Heart right ventricle (tissue), 16 donors: Measurements from ENCODE around the gene TMEM255B. TPM values are rescaled to one million over a fixed set of nuclear protein-coding genes. Genes with fewer than 3 reads are reported as not detected.
A peak's percentile ranks its signal among the peaks of the same experiment; 100 is the strongest.

ENCODE experiments used
- ATAC-seq, 8 donors: fragments of 200-7000 bp; cut with Tn5 transposase; one replicate each; pipeline ENCODE4 v1.9.1; 2020; ENCODE audit warnings: mild to moderate bottlenecking in 8 of 8, moderate library complexity in 8 of 8, moderate number of reproducible peaks in 1 of 8
- DNase-seq, 2 donors: peaks; one replicate each; pipeline ENCODE4 v3.0.0-alpha.2; 2020
- H3K27ac ChIP-seq, 10 donors: fragments of 200-600 bp; sonication (generic) in 2 of 10; one replicate each; pipeline versions ENCODE4 v1.5.0 to v1.8.0; 2020 to 2022; ENCODE audit warnings: mild to moderate bottlenecking in 3 of 10
- H3K27me3 ChIP-seq, 7 donors: fragments of 200-600 bp; one replicate each; pipeline ENCODE4 v1.8.0; 2021 to 2022; ENCODE audit warnings: mild to moderate bottlenecking in 2 of 7
- H3K36me3 ChIP-seq, 9 donors: fragments of 200-600 bp; sonication (generic) in 1 of 9; one replicate each; pipeline versions ENCODE4 v1.5.0 to v1.8.0; 2020 to 2022; ENCODE audit warnings: mild to moderate bottlenecking in 2 of 9
- H3K4me1 ChIP-seq, 9 donors: fragments of 200-600 bp; sonication (generic) in 1 of 9; one replicate each; pipeline versions ENCODE4 v1.5.0 to v1.8.0; 2020 to 2022; ENCODE audit warnings: mild to moderate bottlenecking in 4 of 9
- H3K4me3 ChIP-seq, 10 donors: fragments of 200-600 bp; sonication (generic) in 2 of 10; one replicate each; pipeline versions ENCODE4 v1.5.0 to v1.8.0; 2020 to 2022; ENCODE audit warnings: mild to moderate bottlenecking in 7 of 10, moderate library complexity in 2 of 10
- H3K9me3 ChIP-seq, 11 donors: fragments of 200-600 bp in 10 of 11; sonication (generic) in 2 of 11; one replicate each; pipeline versions ENCODE4 v1.5.0 to v1.8.0; 2013 to 2022; ENCODE audit warnings: mild to moderate bottlenecking in 2 of 11, control low read depth in 1 of 11, moderate library complexity in 1 of 11
- WGBS, 2 donors: extraction: QIAGEN DNeasy Blood & Tissue Kit; methylation state at CpG; one replicate each; pipeline ENCODE4 v1.1.7; 2013; ENCODE audit warnings: inconsistent platforms in 1 of 2; 5-methylcytosine and 5-hydroxymethylcytosine counted together
- intact Hi-C, 10 donors: fragments of 100-400 bp; cut with DNase I; formaldehyde crosslinking; loops; one replicate each; pipeline versions ENCODE4 v1.11.1 to v1.14.2; 2022
- polyA plus RNA-seq, 2 donors: library from polyadenylated mRNA; stranded (reverse); fragments of 200-250 nt; gene quantifications; one replicate each; pipeline ENCODE4 v1.2.3, GENCODE V29; 2013
- total RNA-seq, 10 donors: library from RNA; stranded (reverse); fragmentation: NEBNext Ultra II Directional in 3 of 10; extraction: Animal tissue kit (Norgen Biotek cat#: 25700) in 3 of 10; gene quantifications; one replicate each; pipeline versions ENCODE4 v1.2.1 to v1.2.4, GENCODE V29; 2021 to 2023
- TF ChIP-seq, protein P1 (sequence below), 9 donors: fragments of 200-600 bp; sonication (generic) in 2 of 9; IDR thresholded peaks; one replicate each; pipeline versions ENCODE4 v1.5.0 to v1.8.0; 2021 to 2022; ENCODE audit warnings: antibody characterized with exemption in 9 of 9, mild to moderate bottlenecking in 5 of 9, moderate library complexity in 1 of 9
- donor health status: Arrhythmogenic right ventricular cardiomyopathy.
- donor health status: ischemic (EF 13 %, LVEDD 7.1; RV severe dilation, severe dysfunction).
- donor health status: healthy with polysubstance abuse.
- donor health status: DM: no; HTN: yes; CAD: no.
- donor health status: DM: no; HTN: no; CAD: no.
- donor health status: ischemic (EF 25% LVEDD 6.9; RV normal size, moderate dysfunction).
- donor health status: ischemic (EF 25% LVEDD 5.7; RV mildly dilated, moderate dysfunction).
- donor health status: healthy.
- donor health status: DM: yes; HTN: yes; CAD: no.
- donor health status: Ischemic cardiomyopathy.
- donor health status: ischemic (EF 35%, LVEDD 5.7; RV mildly dilated, moderate dysfunction).
- donor health status: nonischemic (EF 11% LVEDD 7.7; RV severe dilation, severe dysfunction).
- donor health status: DM: yes; HTN: yes; CAD: no.
- donor health status: PGD.
- donor health status: ischemic (EF 29% LVEDD 5.4; RV normal size, mild dysfunction).
- donor health status: nonischemic (EF 23%, LVEDD 6.1; RV moderate dilation, normal function).

The TMEM255B gene
- total and polyA plus RNA-seq, 12 donors, result 2.4 to 12.9 (median 6.3) TPM

DNA sequence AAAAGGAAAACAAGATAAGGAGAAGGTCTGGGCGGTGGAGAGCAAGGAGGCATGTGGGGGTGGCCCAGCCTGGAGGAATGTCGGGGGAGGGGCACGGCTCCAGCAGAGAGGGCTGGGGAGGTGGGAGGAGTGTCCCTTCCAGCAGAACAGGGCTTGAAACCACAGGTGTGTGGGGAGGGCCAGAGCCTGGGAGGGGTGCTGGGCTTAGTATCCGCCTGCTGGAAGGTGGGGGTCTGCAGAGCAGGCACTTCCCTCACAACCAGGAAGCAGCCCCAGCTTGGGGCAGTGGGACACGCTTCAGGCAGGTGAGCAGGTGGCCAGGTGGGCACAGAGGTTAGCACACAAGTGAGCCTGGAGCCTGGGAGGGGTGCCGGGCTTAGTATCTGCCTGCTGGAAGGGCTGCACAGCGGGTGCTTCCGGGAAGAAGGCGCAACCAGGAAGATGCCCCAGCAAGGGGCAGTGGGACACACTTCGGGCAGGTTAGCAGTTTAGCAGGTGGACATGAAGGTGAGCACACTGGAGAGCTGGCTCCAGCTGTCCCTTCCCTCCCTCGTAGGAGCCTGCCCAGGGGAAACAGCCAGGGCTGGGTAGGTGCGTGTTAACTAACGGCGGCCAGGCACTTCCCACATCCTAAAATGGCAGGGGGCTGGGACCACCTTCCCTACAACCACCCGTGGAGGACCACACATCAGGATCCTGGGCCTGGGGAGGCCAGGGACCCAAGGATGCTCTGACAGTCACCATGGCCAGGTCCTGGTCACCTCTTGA, 101.8 kb downstream of the TMEM255B start:
- H3K27me3 ChIP-seq, result peaks cover 0 to 31% (median 0%) of the 10 kb centered on the region in 7 donors
- intact Hi-C loops, result loop anchor here in 5 of 10 donors (5.0 kb wide), 3 partner anchors 39 to 86 kb away; no protein-coding TSS in a partner anchor
- peak overlapping the region in 1 of 10 donors; percentile 89 for H3K4me3 ChIP-seq
- H3K4me1 ChIP-seq, result peaks cover 29 to 80% (median 65%) of the 10 kb centered on the region in 9 donors
- DNase-seq, result peak in 1 of 2 donors; percentile 16
- no peaks in the 10 kb centered on the region for H3K9me3 ChIP-seq
- ATAC-seq, result peak in 1 of 8 donors; percentile 6
- TF ChIP-seq, protein P1, sequence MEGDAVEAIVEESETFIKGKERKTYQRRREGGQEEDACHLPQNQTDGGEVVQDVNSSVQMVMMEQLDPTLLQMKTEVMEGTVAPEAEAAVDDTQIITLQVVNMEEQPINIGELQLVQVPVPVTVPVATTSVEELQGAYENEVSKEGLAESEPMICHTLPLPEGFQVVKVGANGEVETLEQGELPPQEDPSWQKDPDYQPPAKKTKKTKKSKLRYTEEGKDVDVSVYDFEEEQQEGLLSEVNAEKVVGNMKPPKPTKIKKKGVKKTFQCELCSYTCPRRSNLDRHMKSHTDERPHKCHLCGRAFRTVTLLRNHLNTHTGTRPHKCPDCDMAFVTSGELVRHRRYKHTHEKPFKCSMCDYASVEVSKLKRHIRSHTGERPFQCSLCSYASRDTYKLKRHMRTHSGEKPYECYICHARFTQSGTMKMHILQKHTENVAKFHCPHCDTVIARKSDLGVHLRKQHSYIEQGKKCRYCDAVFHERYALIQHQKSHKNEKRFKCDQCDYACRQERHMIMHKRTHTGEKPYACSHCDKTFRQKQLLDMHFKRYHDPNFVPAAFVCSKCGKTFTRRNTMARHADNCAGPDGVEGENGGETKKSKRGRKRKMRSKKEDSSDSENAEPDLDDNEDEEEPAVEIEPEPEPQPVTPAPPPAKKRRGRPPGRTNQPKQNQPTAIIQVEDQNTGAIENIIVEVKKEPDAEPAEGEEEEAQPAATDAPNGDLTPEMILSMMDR (IDR thresholded peaks at IDR 0.05), result no peak
- WGBS, 2 donors, result 60 to 67% methylated on average over 15 of the region's 15 CpGs
- peaks cover 0 to 32% (median 0%) of the 10 kb centered on the region in 9 donors for H3K36me3 ChIP-seq
- H3K27ac ChIP-seq, result peak overlapping the region in 7 of 10 donors; percentile 10 to 99 (median 46)

DNA sequence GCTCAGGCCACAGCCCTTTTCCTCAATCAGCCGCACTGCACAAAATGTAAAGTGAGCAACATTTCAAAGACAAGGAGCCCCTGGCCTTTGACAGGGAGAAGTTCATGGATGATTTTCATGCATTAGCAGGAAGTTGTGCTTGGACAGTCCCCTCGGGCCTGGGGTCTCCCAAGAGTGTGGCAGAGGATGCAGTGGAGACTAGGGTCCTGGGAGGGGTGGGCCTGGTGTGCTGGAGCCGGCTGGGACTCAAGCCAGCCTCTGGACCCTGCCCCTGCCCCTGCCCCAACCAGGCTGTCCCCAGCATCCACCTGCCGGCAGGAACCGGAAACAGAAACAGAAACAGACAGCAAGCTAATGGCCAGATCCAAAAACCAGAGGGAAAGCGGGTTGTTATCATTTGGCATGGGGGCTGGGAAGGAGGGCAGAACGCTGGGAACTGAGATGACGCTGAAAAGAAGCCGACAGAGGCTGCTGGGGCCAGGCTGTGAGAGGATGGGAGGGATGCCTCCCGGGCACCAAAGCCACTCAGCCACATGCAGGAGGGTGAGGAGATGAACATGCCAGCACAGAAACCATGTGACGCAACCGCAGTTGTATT, 102.5 kb downstream of the TMEM255B start:
- WGBS, 2 donors, result 44 to 55% methylated on average over 12 of the region's 12 CpGs
- no peak for DNase-seq
- TF ChIP-seq, protein P1 (IDR thresholded peaks at IDR 0.05), result no peak
- no peaks in the 10 kb centered on the region for H3K9me3 ChIP-seq
- H3K4me1 ChIP-seq, result peaks cover 28 to 77% (median 58%) of the 10 kb centered on the region in 9 donors
- peaks cover 0 to 34% (median 0%) of the 10 kb centered on the region in 7 donors for H3K27me3 ChIP-seq
- peak overlapping the region in 5 of 10 donors; percentile 97 to 99 (median 98) for H3K27ac ChIP-seq
- ATAC-seq, result peak in 5 of 8 donors; percentile 32 to 50 (median 41)
- H3K4me3 ChIP-seq, result peak overlapping the region in 4 of 10 donors; percentile 78 to 91 (median 86)
- peaks cover 0 to 26% (median 0%) of the 10 kb centered on the region in 9 donors for H3K36me3 ChIP-seq
- intact Hi-C loops, result loop anchor here in 7 of 10 donors (2.0 to 5.0 kb wide), 4 partner anchors 39 to 86 kb away; no protein-coding TSS in a partner anchor

DNA sequence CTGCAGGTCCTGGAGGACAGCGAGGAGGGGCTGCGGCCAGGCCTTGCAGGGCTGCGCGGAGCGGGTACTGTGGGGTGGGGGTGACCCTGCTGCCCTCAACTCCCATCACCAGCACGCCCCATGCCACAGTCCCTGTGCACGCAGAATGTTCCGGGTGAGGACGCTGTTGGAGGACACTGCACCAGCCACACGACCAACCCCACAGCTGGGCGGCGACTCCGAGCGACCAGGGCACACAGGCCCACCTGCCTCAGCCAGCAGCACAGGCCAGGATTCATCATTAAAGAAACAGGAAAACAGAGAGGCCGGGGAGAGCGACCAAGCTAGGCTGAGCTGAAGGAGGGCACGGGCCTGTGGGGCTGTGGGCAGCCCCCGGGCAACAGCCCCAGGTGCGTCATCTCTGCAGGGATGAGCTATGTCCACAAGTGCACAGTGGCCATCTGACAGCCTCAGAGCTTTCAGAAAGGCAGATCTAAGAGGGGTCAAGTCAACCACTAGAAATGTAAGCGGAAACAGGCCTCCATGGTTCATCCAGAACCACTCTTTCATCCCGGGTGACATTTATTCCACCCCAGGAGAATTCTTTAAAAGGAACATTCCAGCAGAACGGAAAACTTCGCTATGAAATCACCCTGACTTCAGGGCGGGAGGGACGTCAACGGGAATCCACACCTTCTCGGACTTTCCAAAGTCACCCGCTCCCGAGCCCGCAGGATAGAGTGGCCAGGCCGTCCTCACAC, 103.3 kb downstream of the TMEM255B start:
- Histone ChIP-seq H3K27me3 (peaks cover 0 to 34% (median 0%) of the 10 kb centered on the region in 7 donors), H3K4me3 (peak overlapping the region; percentile 70 to 95 (median 86)), H3K9me3 (no peaks in the 10 kb centered on the region), H3K4me1 (peaks cover 21 to 69% (median 52%) of the 10 kb centered on the region in 9 donors), H3K36me3 (peaks cover 0 to 26% (median 0%) of the 10 kb centered on the region in 9 donors), H3K27ac (peak overlapping the region; percentile 92 to 99 (median 97))
- 47 to 51% methylated on average over 31 of the region's 31 CpGs for WGBS, 2 donors
- DNase-seq (peak in 1 of 2 donors; percentile 11), ATAC-seq (peak in 6 of 8 donors; percentile 11 to 32 (median 16))
- intact Hi-C loops, result loop anchor here in 7 of 10 donors (2.0 to 5.0 kb wide), 4 partner anchors 40 to 85 kb away; no protein-coding TSS in a partner anchor
- TF ChIP-seq, protein P1 (IDR thresholded peaks at IDR 0.05), result no peak
